Ovary (tissue), 3 donors: ENCODE data around the gene GXYLT2.

ENCODE experiments used
- POLR2A ChIP-seq: fragments of 450-650 bp; IDR thresholded peaks from one replicate; pipeline ENCODE4 v1.6.1; 2017; ENCODE audit warnings: antibody characterized with exemption, mild to moderate bottlenecking, moderate library complexity
- TF ChIP-seq, protein P1 (sequence below), 3 donors: fragments of 450-650 bp in 2 of 3; fragments of 200-600 bp in 1 of 3; IDR thresholded peaks; one replicate each; pipeline versions ENCODE4 v1.5.1 to v1.8.0; 2016 to 2022; ENCODE audit warnings: antibody characterized with exemption in 3 of 3, mild to moderate bottlenecking in 1 of 3
- donor health status: DM: no; HTN: no; CAD: no.

DNA sequence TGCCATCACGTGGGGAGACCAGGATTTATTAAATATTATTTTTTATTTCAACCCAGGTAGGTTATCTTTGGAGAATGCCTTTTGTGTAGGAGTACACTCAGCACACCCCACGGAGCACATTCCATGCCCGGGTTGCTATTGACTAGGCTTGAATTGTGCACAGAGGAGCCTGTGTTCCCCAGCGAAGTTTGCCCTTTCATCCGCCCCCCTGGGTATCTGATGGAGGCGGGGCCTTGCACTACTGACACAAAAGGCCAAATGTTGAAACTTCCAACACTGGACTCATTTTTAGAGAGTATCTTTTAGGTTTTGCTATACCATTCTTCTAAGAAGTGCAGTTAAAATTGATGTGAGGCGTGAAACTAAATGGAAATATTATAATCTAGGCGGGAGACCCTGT lies 69.5 kb downstream of the GXYLT2 start:
- TF ChIP-seq, protein P1, sequence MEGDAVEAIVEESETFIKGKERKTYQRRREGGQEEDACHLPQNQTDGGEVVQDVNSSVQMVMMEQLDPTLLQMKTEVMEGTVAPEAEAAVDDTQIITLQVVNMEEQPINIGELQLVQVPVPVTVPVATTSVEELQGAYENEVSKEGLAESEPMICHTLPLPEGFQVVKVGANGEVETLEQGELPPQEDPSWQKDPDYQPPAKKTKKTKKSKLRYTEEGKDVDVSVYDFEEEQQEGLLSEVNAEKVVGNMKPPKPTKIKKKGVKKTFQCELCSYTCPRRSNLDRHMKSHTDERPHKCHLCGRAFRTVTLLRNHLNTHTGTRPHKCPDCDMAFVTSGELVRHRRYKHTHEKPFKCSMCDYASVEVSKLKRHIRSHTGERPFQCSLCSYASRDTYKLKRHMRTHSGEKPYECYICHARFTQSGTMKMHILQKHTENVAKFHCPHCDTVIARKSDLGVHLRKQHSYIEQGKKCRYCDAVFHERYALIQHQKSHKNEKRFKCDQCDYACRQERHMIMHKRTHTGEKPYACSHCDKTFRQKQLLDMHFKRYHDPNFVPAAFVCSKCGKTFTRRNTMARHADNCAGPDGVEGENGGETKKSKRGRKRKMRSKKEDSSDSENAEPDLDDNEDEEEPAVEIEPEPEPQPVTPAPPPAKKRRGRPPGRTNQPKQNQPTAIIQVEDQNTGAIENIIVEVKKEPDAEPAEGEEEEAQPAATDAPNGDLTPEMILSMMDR (IDR thresholded peaks at IDR 0.05): no peak
- TF ChIP-seq POLR2A: no peak
